Measurements from ENCODE around the gene MTOR. TPM values are rescaled to one million over a fixed set of nuclear protein-coding genes. Genes with fewer than 3 reads are reported as not detected.

Gene MTOR
- total RNA-seq, 1 donor from 2014 or later, result 82.4 TPM

- no peak for DNase-seq
- Mint-ChIP-seq H3K4me1 (ENCODE audit: low read depth, unreplicated experiment) (peaks cover 3% of the 10 kb centered on the region), H3K36me3 (ENCODE audit: unreplicated experiment) (no peaks in the 10 kb centered on the region), H3K27ac (ENCODE audit: unreplicated experiment) (no peak overlapping the region), H3K27me3 (ENCODE audit: unreplicated experiment) (peaks cover 2% of the 10 kb centered on the region), H3K9me3 (ENCODE audit: unreplicated experiment) (peaks cover 2% of the 10 kb centered on the region), H3K4me3 (ENCODE audit: unreplicated experiment) (no peak overlapping the region)
- no peak for TF ChIP-seq CTCF (IDR thresholded peaks at IDR 0.05; ENCODE audit: partially characterized antibody, unreplicated experiment)
Observed at GRCh38 chr1:11193376-11193775, 69.0 kb downstream of the MTOR start.

DNA sequence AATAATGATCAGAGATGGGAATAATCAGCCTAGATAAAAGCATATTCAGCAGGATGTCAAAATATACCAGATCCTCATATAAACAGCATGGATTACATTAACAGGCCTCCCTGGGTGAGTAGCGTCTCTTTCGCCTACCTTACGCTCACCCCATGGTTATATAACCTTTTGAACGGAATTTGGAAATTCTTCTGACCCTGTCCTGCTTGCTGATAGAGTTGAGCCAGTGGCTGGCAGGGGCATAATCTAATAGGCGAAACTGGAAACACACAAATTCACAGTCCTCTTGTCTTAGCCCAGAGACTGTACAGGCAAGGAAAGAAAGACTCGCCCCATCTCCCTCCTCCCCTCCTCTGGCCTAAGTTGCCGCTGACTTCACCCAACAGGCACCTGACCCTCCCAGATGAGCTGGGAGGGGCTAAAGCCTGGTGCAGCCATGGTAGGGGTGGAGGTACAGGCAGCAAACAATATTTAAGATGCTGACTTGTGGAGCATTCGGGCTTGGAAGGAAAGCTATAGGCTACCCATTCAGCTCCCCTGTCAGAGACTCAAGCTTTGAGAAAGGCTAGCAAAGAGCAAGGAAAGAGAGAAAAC is 73.4 kb downstream of the MTOR start, which contains the start of gene ANGPTL7:
TSS of gene ANGPTL7 (plus strand) at position 498 of the 594 bp plus-strand sequence. CDS start 225 bp downstream, outside the sequence.
- Mint-ChIP-seq H3K9me3 (ENCODE audit: unreplicated experiment) (peaks cover 2% of the 10 kb centered on the region), H3K36me3 (ENCODE audit: unreplicated experiment) (no peaks in the 10 kb centered on the region), H3K27ac (ENCODE audit: unreplicated experiment) (peak within 1 kb of the TSS; percentile 33), H3K27me3 (ENCODE audit: unreplicated experiment) (peaks cover 2% of the 10 kb centered on the region), H3K4me1 (ENCODE audit: low read depth, unreplicated experiment) (peaks cover 3% of the 10 kb centered on the region), H3K4me3 (ENCODE audit: unreplicated experiment) (no peak within 1 kb of the TSS)
- no peak for DNase-seq
- TF ChIP-seq CTCF (IDR thresholded peaks at IDR 0.05; ENCODE audit: partially characterized antibody, unreplicated experiment), result no peak

GRCh38 chr1:11188381-11188780 is 74.0 kb downstream of the MTOR start:
- Mint-ChIP-seq H3K4me1 (ENCODE audit: low read depth, unreplicated experiment) (peaks cover 3% of the 10 kb centered on the region), H3K27ac (ENCODE audit: unreplicated experiment) (no peak overlapping the region), H3K4me3 (ENCODE audit: unreplicated experiment) (no peak overlapping the region), H3K27me3 (ENCODE audit: unreplicated experiment) (peaks cover 2% of the 10 kb centered on the region), H3K36me3 (ENCODE audit: unreplicated experiment) (no peaks in the 10 kb centered on the region), H3K9me3 (ENCODE audit: unreplicated experiment) (peaks cover 2% of the 10 kb centered on the region)
- no peak for DNase-seq
- no peak for TF ChIP-seq CTCF (IDR thresholded peaks at IDR 0.05; ENCODE audit: partially characterized antibody, unreplicated experiment)

- H3K27me3 Mint-ChIP-seq (ENCODE audit: unreplicated experiment), result peaks cover 2% of the 10 kb centered on the region
- DNase-seq, result no peak
- no peak for TF ChIP-seq CTCF (IDR thresholded peaks at IDR 0.05; ENCODE audit: partially characterized antibody, unreplicated experiment)
- H3K4me1 Mint-ChIP-seq (ENCODE audit: low read depth, unreplicated experiment), result peaks cover 3% of the 10 kb centered on the region
- no peak overlapping the region for H3K4me3 Mint-ChIP-seq (ENCODE audit: unreplicated experiment)
- no peaks in the 10 kb centered on the region for H3K36me3 Mint-ChIP-seq (ENCODE audit: unreplicated experiment)
- peaks cover 2% of the 10 kb centered on the region for H3K9me3 Mint-ChIP-seq (ENCODE audit: unreplicated experiment)
- H3K27ac Mint-ChIP-seq (ENCODE audit: unreplicated experiment), result no peak overlapping the region
Observed at GRCh38 chr1:11187931-11188330, 74.4 kb downstream of the MTOR start.

- no peak overlapping the region for H3K27ac Mint-ChIP-seq (ENCODE audit: unreplicated experiment)
- peaks cover 5% of the 10 kb centered on the region for H3K4me1 Mint-ChIP-seq (ENCODE audit: low read depth, unreplicated experiment)
- H3K4me3 Mint-ChIP-seq (ENCODE audit: unreplicated experiment), result no peak overlapping the region
- H3K27me3 Mint-ChIP-seq (ENCODE audit: unreplicated experiment), result peaks cover 2% of the 10 kb centered on the region
- H3K9me3 Mint-ChIP-seq (ENCODE audit: unreplicated experiment), result peaks cover 2% of the 10 kb centered on the region
- no peak for DNase-seq
- H3K36me3 Mint-ChIP-seq (ENCODE audit: unreplicated experiment), result no peaks in the 10 kb centered on the region
- TF ChIP-seq CTCF (IDR thresholded peaks at IDR 0.05; ENCODE audit: partially characterized antibody, unreplicated experiment), result no peak
Observed at GRCh38 chr1:11187494-11187893, 74.9 kb downstream of the MTOR start.
